Activated T-cell treated with anti-CD3 and anti-CD28 coated beads, Interleukin-2, amount 50 U/mL, for 72 hours (primary cell): ENCODE results near the gene LAGE3. TPM values are rescaled to one million over a fixed set of nuclear protein-coding genes. Genes with fewer than 3 reads are reported as not detected.

Experiments used
- ATAC-seq, 2 donors: fragments of 150-1000 bp; cut with Tn5 transposase; replicated peaks in 1 of 2; 2 replicates each; pipeline ENCODE4 v1.10.0; 2021; ENCODE audit warnings: moderate library complexity in 2 of 2, mild to moderate bottlenecking in 1 of 2
- DNase-seq, 2 donors: peaks; one replicate each; pipeline ENCODE4 v3.0.0; 2021 to 2022; ENCODE audit warnings: mixed read lengths in 1 of 2
- H3K27ac Mint-ChIP-seq: one replicate; pipeline ENCODE4 v1.8.0; 2022; ENCODE audit warnings: mild to moderate bottlenecking, moderate library complexity, mixed read lengths
- H3K27me3 Mint-ChIP-seq: one replicate; pipeline ENCODE4 v1.8.0; 2022; ENCODE audit warnings: low read depth, mixed read lengths
- H3K36me3 Mint-ChIP-seq, 2 donors: one replicate each; pipeline ENCODE4 v1.8.0; 2022; ENCODE audit warnings: mixed read lengths in 2 of 2, mild to moderate bottlenecking in 1 of 2; ENCODE audit not compliant: insufficient read depth in 2 of 2
- H3K4me1 Mint-ChIP-seq: one replicate; pipeline ENCODE4 v1.8.0; 2022; ENCODE audit warnings: low read depth, mixed read lengths
- H3K4me3 Mint-ChIP-seq, 2 donors: one replicate each; pipeline ENCODE4 v1.8.0; 2022; ENCODE audit warnings: mild to moderate bottlenecking in 2 of 2, mixed read lengths in 2 of 2, moderate library complexity in 2 of 2
- H3K9me3 Mint-ChIP-seq, 2 donors: one replicate each; pipeline ENCODE4 v1.8.0; 2022; ENCODE audit warnings: mixed read lengths in 2 of 2
- total RNA-seq, 2 donors: library from RNA; stranded (reverse); gene quantifications; one replicate each; pipeline ENCODE4 v1.2.3, GENCODE V29; 2022

LAGE3 gene, protein sequence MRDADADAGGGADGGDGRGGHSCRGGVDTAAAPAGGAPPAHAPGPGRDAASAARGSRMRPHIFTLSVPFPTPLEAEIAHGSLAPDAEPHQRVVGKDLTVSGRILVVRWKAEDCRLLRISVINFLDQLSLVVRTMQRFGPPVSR
- 10 to 100 TPM; 34.3 to 35.8 TPM for total RNA-seq

GRCh38 chrX:154478728-154479622 lies at the start of gene LAGE3:
Gene LAGE3, minus strand, starts transcription at chrX:154479281. Its CDS starts 366 bp downstream, at chrX:154478915.
- Mint-ChIP-seq H3K9me3 (no peaks in the 10 kb centered on the region), H3K27me3 (no peaks in the 10 kb centered on the region), H3K36me3 (no peaks in the 10 kb centered on the region), H3K4me3 (peak within 1 kb of the TSS; percentile 83 to 87), H3K4me1 (peaks cover 13% of the 10 kb centered on the region), H3K27ac (peak within 1 kb of the TSS; percentile 79)
- ATAC-seq (peak; percentile 93 to 94), DNase-seq (peak; percentile 95 to 96)

- peak; percentile 94 to 96 for ATAC-seq
- Mint-ChIP-seq H3K27ac (peak overlapping the region; percentile 60), H3K27me3 (no peaks in the 10 kb centered on the region), H3K4me1 (peaks cover 21% of the 10 kb centered on the region), H3K36me3 (peaks cover 0 to 3% of the 10 kb centered on the region in 2 donors), H3K9me3 (no peaks in the 10 kb centered on the region), H3K4me3 (peak overlapping the region; percentile 40 to 44)
- peak; percentile 70 to 72 for DNase-seq
Measured at GRCh38 chrX:154526901-154527675, 48.0 kb upstream of the LAGE3 start.

DNA sequence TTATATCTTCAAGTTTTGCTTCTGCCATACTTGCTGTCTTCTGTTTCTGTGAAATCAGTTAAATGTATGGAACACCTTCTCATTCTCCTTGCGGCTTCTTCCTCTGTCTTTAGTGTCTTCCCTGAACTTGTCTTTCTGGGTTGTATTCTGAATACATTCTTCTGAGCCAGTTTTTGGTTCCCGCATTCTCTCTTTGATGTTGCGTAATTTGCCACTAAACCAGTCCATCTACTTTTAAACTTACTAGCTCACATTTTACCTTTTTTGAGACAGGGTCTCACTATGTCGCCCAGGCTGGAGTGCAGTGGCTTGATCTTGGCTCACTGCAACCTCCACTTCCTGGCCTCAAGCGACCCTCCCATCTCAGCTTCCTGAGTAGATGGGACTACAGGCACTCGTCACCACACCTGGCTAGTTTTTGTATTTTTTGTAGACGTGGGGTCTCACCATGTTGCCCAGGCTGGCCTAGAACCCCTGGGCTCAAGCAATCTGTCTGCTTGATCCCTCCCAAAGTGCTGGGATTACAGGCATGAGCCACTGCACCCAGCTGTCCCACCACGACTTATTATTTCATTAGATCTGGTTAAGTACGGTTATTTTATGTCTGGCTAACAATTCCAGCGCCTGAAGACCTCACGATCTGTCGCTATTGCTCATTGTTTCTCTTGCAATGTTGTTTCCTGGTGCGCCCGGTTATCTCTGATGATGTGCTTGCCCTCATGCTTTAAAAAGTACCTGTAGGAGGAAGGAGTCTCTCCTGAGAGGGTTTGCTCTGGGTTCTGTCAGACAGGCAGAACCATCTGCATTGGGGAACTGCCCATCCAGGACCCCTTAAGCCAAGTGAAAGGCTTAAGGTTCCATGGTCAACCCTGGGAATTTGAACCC lies 46.8 kb upstream of the LAGE3 start:
- Mint-ChIP-seq H3K27me3 (no peaks in the 10 kb centered on the region), H3K4me1 (peaks cover 21% of the 10 kb centered on the region), H3K27ac (peak overlapping the region; percentile 7), H3K36me3 (no peaks in the 10 kb centered on the region), H3K4me3 (no peak overlapping the region), H3K9me3 (no peaks in the 10 kb centered on the region)
- DNase-seq (no peak), ATAC-seq (no peak)

DNA sequence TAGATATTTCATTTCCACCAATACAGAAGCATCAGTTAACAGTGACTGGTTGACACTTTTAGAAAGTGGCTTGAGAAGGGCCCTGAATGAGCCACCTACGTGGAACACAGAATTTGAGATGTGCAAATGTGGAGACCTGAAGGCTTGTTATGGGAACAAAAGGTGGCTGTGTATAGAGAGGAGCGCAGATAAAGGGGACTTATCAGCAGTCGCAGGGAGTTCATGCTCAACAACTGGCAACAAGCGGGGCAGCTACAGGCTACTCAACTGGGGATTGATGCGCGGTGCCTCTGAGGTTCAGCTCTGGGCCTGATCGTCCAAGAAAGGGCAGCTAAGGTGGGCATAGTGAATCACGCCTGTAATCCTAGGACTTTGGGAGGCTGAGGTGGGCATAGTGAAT lies 40.3 kb upstream of the LAGE3 start:
- ATAC-seq: no peak
- Mint-ChIP-seq H3K27me3 (peaks cover 6% of the 10 kb centered on the region), H3K4me1 (peaks cover 14% of the 10 kb centered on the region), H3K27ac (no peak overlapping the region), H3K4me3 (no peak overlapping the region), H3K9me3 (no peaks in the 10 kb centered on the region), H3K36me3 (no peaks in the 10 kb centered on the region)
- no peak for DNase-seq

DNA sequence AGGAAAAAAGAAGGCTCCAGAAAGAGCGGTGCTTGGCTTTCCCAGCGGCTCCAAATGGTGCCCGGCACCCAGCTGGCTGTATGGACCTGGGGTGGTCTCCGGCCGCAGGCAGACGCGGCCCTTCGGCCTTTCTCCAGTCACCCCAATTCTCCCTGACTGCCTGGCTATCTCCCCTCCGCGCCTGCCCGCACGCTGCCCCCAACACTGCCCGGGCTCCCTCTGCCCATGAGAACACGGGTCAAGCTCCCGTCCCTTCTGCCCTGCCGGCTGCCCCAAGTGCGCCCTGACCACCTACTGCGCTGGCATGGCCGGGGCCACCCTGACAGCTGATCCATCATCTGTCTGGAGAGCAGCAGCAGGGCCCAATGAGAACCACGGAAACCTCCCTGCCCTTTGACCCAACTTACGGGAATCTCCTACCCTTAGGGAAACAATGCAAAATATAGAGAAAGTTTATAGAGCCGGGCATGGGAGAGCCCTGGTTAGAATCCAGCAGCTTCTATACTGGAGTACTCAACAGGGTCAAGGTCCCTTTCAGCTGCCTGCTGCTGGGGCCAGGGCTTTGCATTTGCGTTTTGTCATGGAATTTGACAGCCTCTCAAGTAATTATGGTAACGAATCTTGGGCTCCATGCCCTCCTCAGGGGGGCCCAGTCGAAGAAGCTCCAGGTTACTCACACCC lies 38.2 kb upstream of the LAGE3 start:
- no peak overlapping the region for H3K27ac Mint-ChIP-seq
- no peak for ATAC-seq
- H3K27me3 Mint-ChIP-seq: peaks cover 6% of the 10 kb centered on the region
- H3K4me3 Mint-ChIP-seq: peak overlapping the region; percentile 92 to 95
- no peaks in the 10 kb centered on the region for H3K9me3 Mint-ChIP-seq
- peaks cover 2% of the 10 kb centered on the region in 2 donors for H3K36me3 Mint-ChIP-seq
- H3K4me1 Mint-ChIP-seq: peaks cover 25% of the 10 kb centered on the region
- no peak for DNase-seq

DNA sequence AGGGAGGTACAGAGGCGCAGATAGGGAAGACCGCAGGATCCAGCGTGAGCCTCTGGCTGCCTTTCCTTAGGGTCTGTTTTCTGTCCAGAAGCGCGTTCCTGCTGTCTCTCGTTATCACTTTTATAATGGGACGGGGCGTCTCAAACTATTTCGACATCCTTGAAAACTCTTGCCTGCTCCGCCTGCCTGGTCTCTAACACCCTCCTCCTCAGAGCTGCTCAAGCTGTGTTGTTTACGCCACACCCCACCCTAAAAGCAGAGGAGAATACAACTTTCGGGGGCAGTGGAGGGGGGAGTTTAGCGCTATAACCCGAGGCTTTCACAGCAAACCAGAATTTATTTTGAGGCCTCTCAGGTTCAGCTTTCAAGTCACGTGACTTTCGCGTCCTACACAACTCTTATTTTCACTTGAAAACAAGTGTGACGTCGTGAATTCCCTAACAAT lies 37.6 kb upstream of the LAGE3 start:
- Mint-ChIP-seq H3K9me3 (no peaks in the 10 kb centered on the region), H3K27me3 (peaks cover 6% of the 10 kb centered on the region), H3K4me1 (peaks cover 28% of the 10 kb centered on the region), H3K36me3 (peaks cover 2% of the 10 kb centered on the region in 2 donors), H3K4me3 (peak overlapping the region; percentile 92 to 95), H3K27ac (peak overlapping the region; percentile 70)
- DNase-seq (no peak), ATAC-seq (no peak)

GRCh38 chrX:154515966-154516655 lies 37.0 kb upstream of the LAGE3 start, which contains the start of gene FAM3A:
Gene FAM3A, minus strand, starts transcription at chrX:154516232. Its CDS starts 460 bp downstream, at chrX:154515772.
- ATAC-seq: peak; percentile 96 to 97
- peak within 1 kb of the TSS; percentile 76 for H3K27ac Mint-ChIP-seq

GRCh38 chrX:154515090-154515965 lies 36.2 kb upstream of the LAGE3 start:
- H3K36me3 Mint-ChIP-seq: peaks cover 2 to 4% of the 10 kb centered on the region in 2 donors
- H3K27me3 Mint-ChIP-seq: peaks cover 6% of the 10 kb centered on the region
- H3K27ac Mint-ChIP-seq: peak overlapping the region; percentile 76
- peaks cover 39% of the 10 kb centered on the region for H3K4me1 Mint-ChIP-seq
- DNase-seq (peak; percentile 23 to 39), ATAC-seq (peak in 1 of 2 donors; percentile 10)
- H3K4me3 Mint-ChIP-seq: peak overlapping the region; percentile 86 to 90
- no peaks in the 10 kb centered on the region for H3K9me3 Mint-ChIP-seq

More at GRCh38 chrX:154515966-154516655, 37.0 kb upstream of the LAGE3 start, which contains the start of gene FAM3A:
- peak; percentile 92 to 93 for DNase-seq
- Mint-ChIP-seq H3K36me3 (peaks cover 2% of the 10 kb centered on the region in 2 donors), H3K27me3 (peaks cover 6% of the 10 kb centered on the region), H3K9me3 (no peaks in the 10 kb centered on the region), H3K4me1 (peaks cover 33% of the 10 kb centered on the region), H3K4me3 (peak within 1 kb of the TSS; percentile 92 to 95)

DNA sequence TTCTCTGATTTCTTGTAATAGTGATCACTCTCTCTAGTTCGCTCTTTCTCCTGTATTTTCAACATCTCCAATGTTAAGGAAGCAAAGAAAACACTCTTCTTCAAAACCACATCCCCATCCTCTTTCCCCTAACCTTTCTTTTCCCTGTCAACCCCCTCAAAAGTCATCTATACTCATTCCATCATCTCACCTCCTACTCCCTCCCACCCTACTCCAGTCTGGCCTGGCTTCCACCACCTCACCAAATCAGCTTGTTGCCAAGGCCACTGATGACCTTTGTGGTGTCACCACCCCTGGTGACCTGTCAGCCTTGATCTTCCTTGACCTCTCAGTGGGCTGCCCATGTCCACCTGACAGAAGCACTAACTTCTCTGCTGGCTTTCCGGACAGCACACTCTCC lies 34.6 kb upstream of the LAGE3 start:
- Mint-ChIP-seq H3K9me3 (no peaks in the 10 kb centered on the region), H3K4me3 (peak overlapping the region; percentile 48), H3K36me3 (peaks cover 6 to 11% of the 10 kb centered on the region in 2 donors), H3K4me1 (peaks cover 39% of the 10 kb centered on the region), H3K27me3 (peaks cover 6% of the 10 kb centered on the region), H3K27ac (peak overlapping the region; percentile 34)
- ATAC-seq: no peak
- no peak for DNase-seq

GRCh38 chrX:154512879-154513553 lies 33.9 kb upstream of the LAGE3 start:
- Mint-ChIP-seq H3K27ac (no peak overlapping the region), H3K36me3 (peaks cover 8 to 11% of the 10 kb centered on the region in 2 donors), H3K4me1 (peaks cover 39% of the 10 kb centered on the region), H3K9me3 (no peaks in the 10 kb centered on the region), H3K4me3 (no peak overlapping the region), H3K27me3 (peaks cover 4% of the 10 kb centered on the region)
- no peak for ATAC-seq
- no peak for DNase-seq
